ENCODE measurements around the gene AMBP. TPM values are rescaled to one million over a fixed set of nuclear protein-coding genes. Genes with fewer than 3 reads are reported as not detected.

The AMBP gene
- polyA plus RNA-seq, 1 donor: 0.27 TPM

- peak; percentile 75 for DNase-seq
Observed at GRCh38 chr9:114112778-114113584, 34.9 kb upstream of the AMBP start.

- peak; percentile 35 for DNase-seq
Observed at GRCh38 chr9:114112325-114112724, 34.2 kb upstream of the AMBP start.

- DNase-seq: no peak
Observed at GRCh38 chr9:114110180-114110579, 32.1 kb upstream of the AMBP start.

- no peak for DNase-seq
Observed at GRCh38 chr9:114109124-114109523, 31.0 kb upstream of the AMBP start.

GRCh38 chr9:114108016-114108833, 30.1 kb upstream of the AMBP start:
- DNase-seq: peak; percentile 84

- no peak for DNase-seq
Observed at GRCh38 chr9:114107286-114108001, 29.3 kb upstream of the AMBP start.

- DNase-seq: peak; percentile 30
Observed at GRCh38 chr9:114105236-114105635, 27.1 kb upstream of the AMBP start.

GRCh38 chr9:114102484-114102883, 24.4 kb upstream of the AMBP start:
- no peak for DNase-seq

- DNase-seq: no peak
Observed at GRCh38 chr9:114100536-114100935, 22.4 kb upstream of the AMBP start.

GRCh38 chr9:114099669-114100270, 21.7 kb upstream of the AMBP start:
- no peak for DNase-seq

- no peak for DNase-seq
Observed at GRCh38 chr9:114098936-114099668, 21.0 kb upstream of the AMBP start, which contains the start of gene KIF12. Gene KIF12, minus strand, starts transcription at chr9:114099292. Its CDS starts 16 bp downstream, at chr9:114099276.

GRCh38 chr9:114098021-114098935, 20.2 kb upstream of the AMBP start:
- DNase-seq: no peak

GRCh38 chr9:114097613-114098020, 19.5 kb upstream of the AMBP start:
- DNase-seq: no peak

GRCh38 chr9:114096866-114097612, 18.9 kb upstream of the AMBP start:
- no peak for DNase-seq

GRCh38 chr9:114096041-114096511, 18.0 kb upstream of the AMBP start:
- DNase-seq: no peak

- no peak for DNase-seq
Observed at GRCh38 chr9:114094971-114095370, 16.9 kb upstream of the AMBP start.

GRCh38 chr9:114093761-114094505, 15.8 kb upstream of the AMBP start:
- no peak for DNase-seq

GRCh38 chr9:114093031-114093471, 15.0 kb upstream of the AMBP start:
- no peak for DNase-seq

- DNase-seq: no peak
Observed at GRCh38 chr9:114092336-114092735, 14.2 kb upstream of the AMBP start.

Data from hindlimb muscle (tissue), 1 donor.